ENCODE results near the gene GALNT2.

The GALNT2 gene

DNA sequence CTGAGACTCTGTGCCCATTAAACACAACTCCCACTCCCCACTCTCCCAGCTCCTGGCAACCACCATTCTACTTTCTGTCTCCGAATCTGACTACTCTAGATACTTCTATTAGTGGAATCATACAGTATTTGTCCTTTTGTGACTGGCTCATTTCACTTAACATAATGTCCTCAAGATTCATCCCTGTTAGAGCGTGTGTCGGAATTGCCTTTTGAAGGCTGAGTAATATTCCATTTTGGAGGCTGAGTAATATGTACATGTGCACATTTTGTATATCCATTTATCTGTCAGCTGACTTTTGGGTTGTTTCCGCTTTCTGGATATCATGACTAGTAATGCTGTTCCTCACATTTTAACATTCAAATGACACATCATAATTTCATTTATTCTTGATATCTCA is 30.3 kb downstream of the GALNT2 start:
- TF ChIP-seq, protein P1, sequence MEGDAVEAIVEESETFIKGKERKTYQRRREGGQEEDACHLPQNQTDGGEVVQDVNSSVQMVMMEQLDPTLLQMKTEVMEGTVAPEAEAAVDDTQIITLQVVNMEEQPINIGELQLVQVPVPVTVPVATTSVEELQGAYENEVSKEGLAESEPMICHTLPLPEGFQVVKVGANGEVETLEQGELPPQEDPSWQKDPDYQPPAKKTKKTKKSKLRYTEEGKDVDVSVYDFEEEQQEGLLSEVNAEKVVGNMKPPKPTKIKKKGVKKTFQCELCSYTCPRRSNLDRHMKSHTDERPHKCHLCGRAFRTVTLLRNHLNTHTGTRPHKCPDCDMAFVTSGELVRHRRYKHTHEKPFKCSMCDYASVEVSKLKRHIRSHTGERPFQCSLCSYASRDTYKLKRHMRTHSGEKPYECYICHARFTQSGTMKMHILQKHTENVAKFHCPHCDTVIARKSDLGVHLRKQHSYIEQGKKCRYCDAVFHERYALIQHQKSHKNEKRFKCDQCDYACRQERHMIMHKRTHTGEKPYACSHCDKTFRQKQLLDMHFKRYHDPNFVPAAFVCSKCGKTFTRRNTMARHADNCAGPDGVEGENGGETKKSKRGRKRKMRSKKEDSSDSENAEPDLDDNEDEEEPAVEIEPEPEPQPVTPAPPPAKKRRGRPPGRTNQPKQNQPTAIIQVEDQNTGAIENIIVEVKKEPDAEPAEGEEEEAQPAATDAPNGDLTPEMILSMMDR (conservative IDR thresholded peaks at IDR 0.05; ENCODE audit: low read length), result no peak
- no peak for TF ChIP-seq EZH2phosphoT487 (IDR thresholded peaks at IDR 0.05; ENCODE audit: borderline replicate concordance)
- no peak overlapping the region for H3K4me2 ChIP-seq (ENCODE audit: low read depth, low read length, poor library complexity, severe bottlenecking)
- no peaks in the 10 kb centered on the region for H3K9me2 ChIP-seq (replicated peaks; ENCODE audit: low read depth, low read length)
- no peaks in the 10 kb centered on the region for H3K27me3 ChIP-seq (ENCODE audit: insufficient read depth, low read length, poor library complexity, severe bottlenecking)
- no peak overlapping the region for H3K9ac ChIP-seq (ENCODE audit: low read depth, low read length, poor library complexity, severe bottlenecking)
- no peaks in the 10 kb centered on the region for H3K9me3 ChIP-seq (ENCODE audit: insufficient read depth, low read depth, low read length)
- no peaks in the 10 kb centered on the region for H3K4me1 ChIP-seq (ENCODE audit: insufficient read depth, low read length, poor library complexity, severe bottlenecking)
- H3F3A ChIP-seq (ENCODE audit: low read depth), result no peaks in the 10 kb centered on the region
- no peak overlapping the region for H2AFZ ChIP-seq (ENCODE audit: low read length)
- H4K20me1 ChIP-seq (ENCODE audit: insufficient read depth, low read length, poor library complexity, severe bottlenecking), result peaks cover 87% of the 10 kb centered on the region
- H3K36me3 ChIP-seq (ENCODE audit: insufficient read depth, low read length), result peaks cover 60% of the 10 kb centered on the region; the same call in 1 of the 2 replicates
- H3K79me2 ChIP-seq (ENCODE audit: insufficient read depth, low read length), result peaks cover 100% of the 10 kb centered on the region
- no peak overlapping the region for H3K4me3 ChIP-seq (ENCODE audit: low read length, poor library complexity, severe bottlenecking)

GRCh38 chr1:230098723-230099122 is 31.7 kb downstream of the GALNT2 start:
- no peak for TF ChIP-seq EZH2phosphoT487 (IDR thresholded peaks at IDR 0.05; ENCODE audit: borderline replicate concordance)
- TF ChIP-seq, protein P1 (conservative IDR thresholded peaks at IDR 0.05; ENCODE audit: low read length), result no peak
- H3K79me2 ChIP-seq (ENCODE audit: insufficient read depth, low read length), result peaks cover 100% of the 10 kb centered on the region
- no peaks in the 10 kb centered on the region for H3K9me2 ChIP-seq (replicated peaks; ENCODE audit: low read depth, low read length)
- peaks cover 46% of the 10 kb centered on the region; the same call in 1 of the 2 replicates for H3K36me3 ChIP-seq (ENCODE audit: insufficient read depth, low read length)
- no peaks in the 10 kb centered on the region for H3F3A ChIP-seq (ENCODE audit: low read depth)
- H4K20me1 ChIP-seq (ENCODE audit: insufficient read depth, low read length, poor library complexity, severe bottlenecking), result peaks cover 88% of the 10 kb centered on the region
- H3K4me3 ChIP-seq (ENCODE audit: low read length, poor library complexity, severe bottlenecking), result no peak overlapping the region
- no peak overlapping the region for H3K9ac ChIP-seq (ENCODE audit: low read depth, low read length, poor library complexity, severe bottlenecking)
- peaks cover 13% of the 10 kb centered on the region for H3K4me1 ChIP-seq (ENCODE audit: insufficient read depth, low read length, poor library complexity, severe bottlenecking)
- no peak overlapping the region for H3K4me2 ChIP-seq (ENCODE audit: low read depth, low read length, poor library complexity, severe bottlenecking)
- H2AFZ ChIP-seq (ENCODE audit: low read length), result no peak overlapping the region
- H3K9me3 ChIP-seq (ENCODE audit: insufficient read depth, low read depth, low read length), result no peaks in the 10 kb centered on the region
- H3K27me3 ChIP-seq (ENCODE audit: insufficient read depth, low read length, poor library complexity, severe bottlenecking), result no peaks in the 10 kb centered on the region

- H3K4me2 ChIP-seq (ENCODE audit: low read depth, low read length, poor library complexity, severe bottlenecking), result no peak overlapping the region
- no peak overlapping the region for H3K4me3 ChIP-seq (ENCODE audit: low read length, poor library complexity, severe bottlenecking)
- TF ChIP-seq EZH2phosphoT487 (IDR thresholded peaks at IDR 0.05; ENCODE audit: borderline replicate concordance), result no peak
- TF ChIP-seq, protein P1 (conservative IDR thresholded peaks at IDR 0.05; ENCODE audit: low read length), result no peak
- no peaks in the 10 kb centered on the region for H3K9me2 ChIP-seq (replicated peaks; ENCODE audit: low read depth, low read length)
- H4K20me1 ChIP-seq (ENCODE audit: insufficient read depth, low read length, poor library complexity, severe bottlenecking), result peaks cover 93% of the 10 kb centered on the region
- H2AFZ ChIP-seq (ENCODE audit: low read length), result no peak overlapping the region
- no peaks in the 10 kb centered on the region for H3K9me3 ChIP-seq (ENCODE audit: insufficient read depth, low read depth, low read length)
- peaks cover 44% of the 10 kb centered on the region; the same call in 1 of the 2 replicates for H3K36me3 ChIP-seq (ENCODE audit: insufficient read depth, low read length)
- no peak overlapping the region for H3K9ac ChIP-seq (ENCODE audit: low read depth, low read length, poor library complexity, severe bottlenecking)
- peaks cover 100% of the 10 kb centered on the region for H3K79me2 ChIP-seq (ENCODE audit: insufficient read depth, low read length)
- no peaks in the 10 kb centered on the region for H3F3A ChIP-seq (ENCODE audit: low read depth)
- H3K27me3 ChIP-seq (ENCODE audit: insufficient read depth, low read length, poor library complexity, severe bottlenecking), result no peaks in the 10 kb centered on the region
- H3K4me1 ChIP-seq (ENCODE audit: insufficient read depth, low read length, poor library complexity, severe bottlenecking), result peaks cover 20% of the 10 kb centered on the region
These were observed 32.4 kb downstream of the GALNT2 start for GRCh38 chr1:230099465-230099864.
